C4-2B (cell line): ENCODE data around the gene AP1M1.

Experiments
- ZFX ChIP-seq: fragments of 450-650 bp; IDR thresholded peaks from 2 replicates; pipeline ENCODE4 v1.6.1; 2017
- TF ChIP-seq, protein P1 (sequence below): fragments of 450-650 bp; conservative IDR thresholded peaks from 2 replicates; pipeline ENCODE4 v1.5.1; 2017; ENCODE audit warnings: mild to moderate bottlenecking

DNA sequence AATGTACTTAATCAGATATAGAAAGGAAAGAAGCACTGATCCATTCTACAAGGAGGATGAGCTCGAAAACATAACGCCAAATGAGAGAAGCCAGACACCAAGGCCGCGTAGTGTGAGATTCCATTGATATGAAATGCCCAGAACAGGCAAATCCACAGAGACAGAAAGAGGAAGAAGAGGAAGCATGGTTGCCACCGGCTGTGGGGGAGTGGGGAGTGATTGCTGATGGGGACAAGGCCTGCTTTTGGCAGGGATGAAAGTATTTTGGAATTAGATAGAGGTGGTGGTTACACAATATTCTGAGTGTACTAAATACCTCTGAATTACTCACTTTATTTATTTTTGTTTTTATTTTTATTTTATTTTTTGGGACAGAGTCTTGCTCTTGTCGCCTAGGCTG lies 76.7 kb downstream of the AP1M1 start:
- TF ChIP-seq, protein P1, sequence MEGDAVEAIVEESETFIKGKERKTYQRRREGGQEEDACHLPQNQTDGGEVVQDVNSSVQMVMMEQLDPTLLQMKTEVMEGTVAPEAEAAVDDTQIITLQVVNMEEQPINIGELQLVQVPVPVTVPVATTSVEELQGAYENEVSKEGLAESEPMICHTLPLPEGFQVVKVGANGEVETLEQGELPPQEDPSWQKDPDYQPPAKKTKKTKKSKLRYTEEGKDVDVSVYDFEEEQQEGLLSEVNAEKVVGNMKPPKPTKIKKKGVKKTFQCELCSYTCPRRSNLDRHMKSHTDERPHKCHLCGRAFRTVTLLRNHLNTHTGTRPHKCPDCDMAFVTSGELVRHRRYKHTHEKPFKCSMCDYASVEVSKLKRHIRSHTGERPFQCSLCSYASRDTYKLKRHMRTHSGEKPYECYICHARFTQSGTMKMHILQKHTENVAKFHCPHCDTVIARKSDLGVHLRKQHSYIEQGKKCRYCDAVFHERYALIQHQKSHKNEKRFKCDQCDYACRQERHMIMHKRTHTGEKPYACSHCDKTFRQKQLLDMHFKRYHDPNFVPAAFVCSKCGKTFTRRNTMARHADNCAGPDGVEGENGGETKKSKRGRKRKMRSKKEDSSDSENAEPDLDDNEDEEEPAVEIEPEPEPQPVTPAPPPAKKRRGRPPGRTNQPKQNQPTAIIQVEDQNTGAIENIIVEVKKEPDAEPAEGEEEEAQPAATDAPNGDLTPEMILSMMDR: no peak
- TF ChIP-seq ZFX: no peak
